ENCODE data around the gene DBI. TPM values are rescaled to one million over a fixed set of nuclear protein-coding genes. Genes with fewer than 3 reads are reported as not detected.
A peak's percentile ranks its signal among the peaks of the same experiment; 100 is the strongest.
"Not testable (repeated sequence)": the region's sequence is repeated elsewhere in the genome, so short reads cannot be mapped to it uniquely, and the experiment has no call there.

DBI gene
- polyA plus RNA-seq, 12 donors, result 234 to 476 (median 313) TPM; not detected in 1

DNA sequence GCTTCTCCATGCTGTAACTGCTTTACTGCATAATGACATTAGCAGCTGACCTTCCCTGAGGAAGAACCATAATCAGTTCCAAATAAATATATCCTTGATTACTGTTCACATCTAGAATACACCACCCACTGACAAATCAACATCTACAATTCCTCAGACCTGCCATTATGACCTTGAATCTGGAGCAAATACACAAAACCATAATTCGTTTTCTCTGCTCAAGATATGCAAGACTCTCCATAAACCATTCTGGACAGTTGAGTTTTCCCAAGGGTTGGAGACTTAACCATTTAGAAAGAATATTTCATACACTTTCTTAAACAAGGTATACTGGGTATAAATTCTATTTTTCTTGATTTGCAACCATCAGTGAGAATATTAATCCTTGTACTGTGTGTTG is 11.9 kb upstream of the DBI start:
- DNase-seq, result no peak

DNA sequence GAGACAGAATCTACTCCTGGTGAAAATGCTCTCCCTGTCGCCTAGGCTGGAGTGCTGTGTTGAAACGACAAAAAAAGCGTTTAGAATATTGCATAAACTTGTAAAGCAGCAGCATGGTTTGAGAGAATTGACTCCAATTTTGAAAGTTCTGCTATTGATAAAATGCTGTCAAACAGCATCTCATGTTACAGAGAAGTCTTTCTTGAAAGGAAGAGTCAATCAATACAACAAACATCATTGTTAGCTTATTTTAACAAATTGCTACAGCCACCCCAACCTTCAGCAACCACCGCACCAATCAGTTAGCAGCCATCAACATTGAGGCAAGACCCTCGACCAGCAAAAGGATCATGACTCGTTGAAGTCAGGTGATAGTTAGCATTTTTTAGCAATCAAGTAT is 7.0 kb upstream of the DBI start:
- DNase-seq, result no peak

DNA sequence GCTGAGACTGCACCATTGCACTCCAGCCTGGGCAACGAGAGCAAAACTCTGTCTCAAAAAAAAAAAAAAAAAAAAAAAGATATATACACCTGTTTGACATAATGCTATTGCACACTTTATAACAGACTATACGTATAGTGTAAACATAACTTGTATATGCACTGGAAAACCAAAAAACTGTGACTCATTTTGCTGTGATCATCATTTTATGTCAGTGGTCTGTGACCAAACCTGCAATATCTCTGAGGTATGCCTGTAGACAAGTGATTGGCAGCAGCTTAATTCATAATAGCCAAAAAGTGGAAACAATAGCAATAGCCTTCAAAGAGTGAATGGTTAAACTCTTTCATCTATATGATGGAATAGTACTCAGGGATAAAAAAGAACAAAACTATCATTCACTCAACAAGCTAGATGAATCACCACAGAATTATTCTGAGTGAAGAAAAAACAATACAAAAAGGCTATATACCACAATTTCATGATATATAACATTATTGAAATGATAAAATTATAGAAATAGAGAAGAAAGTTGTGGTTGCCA is 6.3 kb upstream of the DBI start:
- no peak for DNase-seq

DNA sequence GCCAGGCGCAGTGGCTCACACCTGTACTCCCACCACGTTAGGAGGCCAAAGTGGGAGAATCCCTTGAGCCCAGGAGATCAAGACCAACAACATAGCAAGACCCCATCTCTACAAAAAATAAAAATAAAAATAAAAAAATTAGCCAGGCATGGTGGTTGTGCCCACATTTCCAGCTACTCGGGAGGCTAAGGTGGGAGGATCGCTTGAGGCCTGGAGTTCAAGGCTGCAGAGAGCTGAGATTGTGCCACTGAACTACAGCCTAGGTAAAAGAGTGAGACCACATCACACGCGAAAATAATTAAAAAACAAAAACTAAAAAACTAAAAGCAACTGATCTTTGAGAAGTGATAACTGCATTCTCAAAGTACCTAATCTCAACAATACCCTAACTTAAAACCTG is 2.0 kb upstream of the DBI start:
- DNase-seq, result no peak

DNA sequence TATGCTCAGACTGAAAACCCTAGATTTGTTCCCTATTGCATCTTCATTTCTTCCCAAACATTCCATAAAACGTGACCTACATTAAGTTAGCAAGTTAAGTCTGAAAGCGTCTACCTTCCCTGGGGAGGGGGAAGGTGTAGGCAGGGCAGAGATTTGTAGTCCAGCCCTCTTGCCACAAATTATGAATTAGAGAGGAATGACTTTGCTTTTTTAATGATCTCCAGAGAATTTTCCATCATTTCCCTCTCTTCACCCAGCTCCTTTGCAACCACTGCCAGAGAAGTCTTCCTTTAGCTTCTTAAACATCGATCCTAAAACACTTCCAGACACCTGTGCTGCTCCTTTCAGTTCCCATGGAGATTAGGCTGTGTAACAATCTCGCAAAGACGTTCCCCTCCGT is 1.3 kb upstream of the DBI start:
- DNase-seq, result no peak

DNA sequence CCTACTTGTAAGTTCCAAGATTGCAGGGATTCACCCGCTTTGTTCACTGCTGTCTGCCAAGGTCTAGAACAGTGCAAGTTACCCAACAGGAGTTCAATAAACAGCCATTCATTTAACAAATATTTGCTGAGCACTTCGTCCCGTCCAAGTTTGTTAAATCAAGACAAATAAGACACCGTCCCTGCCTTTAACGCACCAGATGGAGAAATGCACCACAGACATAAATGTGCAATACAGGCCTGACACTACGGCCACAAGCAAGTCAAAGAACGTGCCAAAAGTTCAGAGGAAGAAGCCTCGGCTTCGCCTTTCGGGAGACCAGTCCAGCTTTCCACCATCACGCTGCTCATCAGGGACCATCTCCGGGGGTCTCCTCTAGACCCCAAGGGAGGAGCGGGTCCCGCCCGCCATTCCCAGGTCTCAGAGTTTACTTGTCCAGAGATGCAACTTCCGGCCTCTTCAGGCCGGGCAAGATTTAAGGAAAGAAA is 572 bp upstream of the DBI start:
- DNase-seq, result no peak

DNA sequence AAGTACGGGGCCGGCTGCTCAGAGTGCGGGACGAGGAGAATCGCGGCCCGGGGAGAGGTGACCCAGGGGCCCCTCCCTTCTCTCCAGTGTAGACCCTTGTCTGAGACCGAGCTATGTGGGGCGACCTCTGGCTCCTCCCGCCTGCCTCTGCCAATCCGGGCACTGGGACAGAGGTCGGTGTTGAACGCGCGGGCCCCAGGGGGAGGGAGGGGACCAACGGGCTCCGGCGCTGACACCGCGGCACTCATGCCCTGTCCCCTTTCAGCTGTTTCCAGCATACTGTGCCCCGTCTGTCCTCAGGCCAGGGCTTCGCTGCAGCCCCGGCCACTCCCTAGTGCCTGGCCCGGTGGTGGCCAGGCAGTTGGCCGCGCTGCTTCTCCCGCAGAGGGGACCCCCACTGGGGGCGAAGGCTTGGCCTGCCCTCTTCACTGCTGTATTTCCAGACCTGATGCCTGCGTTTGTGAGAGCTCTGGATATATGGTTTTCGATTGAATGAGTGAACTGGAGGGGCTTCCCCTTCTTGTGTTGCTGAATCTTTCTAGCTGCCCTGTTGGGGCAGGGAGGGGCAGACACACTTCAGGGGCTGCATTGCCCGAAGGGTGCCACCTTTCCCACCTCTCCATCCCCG is 809 bp downstream of the DBI start:
- DNase-seq, result no peak

DNA sequence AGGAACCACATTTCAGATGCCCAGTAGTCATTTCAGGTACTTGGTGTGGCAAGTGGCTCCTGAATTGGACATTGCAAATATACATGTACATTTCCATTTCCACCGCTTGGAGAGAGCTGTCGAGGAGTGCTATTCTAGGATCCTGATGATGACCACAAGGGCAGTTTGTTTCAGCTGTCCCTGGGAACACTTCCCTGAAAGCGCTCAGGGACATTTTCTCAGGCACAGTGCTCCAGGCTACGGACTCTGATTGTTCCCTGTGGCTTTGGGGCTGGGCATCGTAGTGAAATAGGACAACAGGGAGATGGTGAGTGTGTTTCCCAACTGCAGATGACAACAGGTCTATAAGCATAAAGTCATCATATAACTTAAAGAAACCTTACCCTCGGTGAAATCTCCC is 3.1 kb downstream of the DBI start:
- no peak for DNase-seq

DNA sequence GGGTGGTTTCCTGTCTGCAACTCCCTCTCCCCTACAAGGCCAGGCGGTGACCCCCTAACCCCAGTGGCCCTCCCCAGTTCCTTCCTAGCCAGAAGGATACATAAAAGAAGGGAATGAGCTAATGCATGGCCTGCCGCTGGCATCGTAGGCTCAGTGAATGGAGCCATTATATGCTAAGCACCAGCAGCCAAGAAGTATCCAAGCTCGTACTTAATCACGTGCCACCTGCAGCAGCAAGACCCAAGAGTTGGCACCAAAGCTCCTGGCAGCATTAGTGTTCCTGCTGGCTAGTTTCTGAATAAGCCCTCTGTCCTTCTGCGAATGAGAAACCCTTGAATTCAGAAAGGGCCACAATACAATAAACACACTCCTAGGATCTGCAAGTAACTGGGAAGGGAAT is 4.3 kb downstream of the DBI start:
- no peak for DNase-seq

DNA sequence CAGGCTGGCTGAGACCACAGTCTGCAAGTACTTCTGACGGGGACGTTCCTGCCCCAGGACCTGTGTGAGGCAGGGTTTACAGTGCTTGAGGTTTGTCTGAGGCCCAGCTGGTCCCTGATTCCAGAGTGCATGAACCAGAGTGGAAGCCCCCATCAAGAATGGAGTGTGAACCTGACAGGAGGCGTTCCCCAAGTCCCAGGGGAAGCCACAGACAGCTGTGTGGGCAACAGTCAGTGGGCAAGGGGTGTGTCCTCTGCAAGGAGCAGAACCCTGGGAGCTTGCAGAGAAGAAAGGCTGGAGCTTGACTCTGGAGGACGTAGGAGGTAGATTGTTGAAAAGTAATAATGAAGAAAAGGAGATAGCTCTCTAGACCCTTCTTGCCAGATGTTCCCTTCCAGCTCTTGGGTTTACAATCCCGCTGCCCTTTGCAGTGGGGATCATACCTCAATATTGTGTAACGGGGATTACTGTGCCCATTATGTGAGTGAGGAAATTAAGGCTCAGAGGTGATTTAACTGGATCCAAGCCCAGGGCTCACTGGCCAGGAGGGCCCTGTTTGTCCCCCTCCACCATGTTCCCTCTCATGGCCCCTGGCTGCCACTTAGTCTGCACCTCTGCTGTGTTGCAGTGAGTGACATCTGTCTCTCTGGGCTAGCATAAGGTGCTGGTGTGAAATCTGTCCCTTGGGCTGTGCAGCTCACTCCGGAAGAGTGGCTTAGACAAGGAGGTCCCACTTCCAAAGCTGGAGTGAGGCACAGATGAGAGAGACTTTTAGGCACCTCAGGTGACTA is 6.2 kb downstream of the DBI start:
- no peak for DNase-seq

DNA sequence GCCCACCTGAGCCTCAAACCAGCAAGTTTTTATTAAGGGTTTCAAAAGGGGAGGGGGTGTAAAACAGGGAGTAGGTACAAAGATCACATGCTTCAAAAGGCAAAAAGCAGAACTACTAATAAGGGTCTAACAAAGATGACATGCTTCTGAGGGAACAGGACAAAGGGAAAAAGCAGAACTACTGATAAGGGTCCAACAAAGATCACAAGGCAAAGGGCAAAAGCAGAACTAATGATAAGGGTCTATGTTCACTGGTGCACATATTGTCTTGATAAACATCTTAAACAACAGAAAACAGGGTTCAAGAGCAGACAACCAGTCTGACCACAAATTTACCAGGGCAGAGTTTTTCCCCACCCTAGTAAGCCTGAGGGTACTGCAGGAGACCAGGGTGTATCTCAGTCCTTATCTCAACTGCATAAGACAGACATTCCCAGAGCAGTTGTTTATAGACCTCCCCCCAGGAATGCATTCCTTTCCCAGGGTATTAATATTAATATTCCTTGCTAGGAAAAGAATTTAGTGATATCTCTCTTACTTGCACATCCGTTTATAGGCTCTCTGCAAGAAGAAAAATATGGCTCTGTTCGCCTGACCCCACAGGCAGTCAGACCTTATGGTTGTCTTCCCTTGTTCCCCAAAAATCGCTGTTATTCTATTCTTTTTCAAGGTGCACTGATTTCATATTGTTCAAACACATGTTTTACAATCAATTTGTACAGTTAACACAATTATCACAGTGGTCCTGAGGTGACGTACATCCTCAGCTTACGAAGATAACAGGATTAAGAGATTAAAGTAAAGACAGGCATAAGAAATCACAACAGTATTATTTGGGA is 7.3 kb downstream of the DBI start:
- not testable (repeated sequence) for DNase-seq

DNA sequence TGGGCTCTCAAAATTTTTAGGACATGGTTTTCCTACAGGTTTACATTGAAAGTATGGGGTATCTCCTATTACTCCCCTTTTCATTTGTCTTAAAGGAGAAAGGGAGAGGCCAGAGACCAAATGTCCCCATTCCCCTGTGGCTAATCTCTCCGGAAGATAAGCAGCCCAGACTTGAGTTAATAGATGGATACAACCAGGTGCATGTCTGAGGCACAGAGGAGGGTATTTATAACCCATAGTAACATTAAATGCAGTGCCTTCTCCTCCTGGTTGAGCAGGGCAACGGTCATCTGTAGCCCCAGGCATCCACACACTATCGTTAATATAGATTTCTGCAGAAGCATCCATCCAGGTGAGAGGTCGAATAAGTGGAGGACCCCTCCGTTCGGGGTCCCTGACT is 9.6 kb downstream of the DBI start:
- not testable (repeated sequence) for DNase-seq

DNA sequence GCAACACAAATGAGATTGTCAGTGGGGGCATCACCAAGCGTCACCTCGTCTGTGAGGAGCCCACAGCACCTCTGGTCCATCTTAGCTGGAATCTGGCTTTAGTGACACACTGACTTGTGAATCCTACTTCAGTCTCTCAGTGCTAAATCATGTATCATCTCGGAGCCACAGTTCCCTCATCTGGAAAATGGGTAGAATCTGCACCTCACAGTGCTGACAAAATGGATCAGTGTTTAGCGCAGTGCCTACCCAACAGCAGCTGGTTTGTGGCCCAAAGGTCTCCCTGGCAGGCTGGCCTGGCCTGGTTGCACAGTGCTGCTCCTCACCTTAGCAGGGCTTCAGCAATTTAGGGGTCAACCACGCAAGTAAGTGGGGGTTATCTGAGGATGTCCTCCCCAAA is 10.0 kb downstream of the DBI start:
- DNase-seq, result no peak

DNA sequence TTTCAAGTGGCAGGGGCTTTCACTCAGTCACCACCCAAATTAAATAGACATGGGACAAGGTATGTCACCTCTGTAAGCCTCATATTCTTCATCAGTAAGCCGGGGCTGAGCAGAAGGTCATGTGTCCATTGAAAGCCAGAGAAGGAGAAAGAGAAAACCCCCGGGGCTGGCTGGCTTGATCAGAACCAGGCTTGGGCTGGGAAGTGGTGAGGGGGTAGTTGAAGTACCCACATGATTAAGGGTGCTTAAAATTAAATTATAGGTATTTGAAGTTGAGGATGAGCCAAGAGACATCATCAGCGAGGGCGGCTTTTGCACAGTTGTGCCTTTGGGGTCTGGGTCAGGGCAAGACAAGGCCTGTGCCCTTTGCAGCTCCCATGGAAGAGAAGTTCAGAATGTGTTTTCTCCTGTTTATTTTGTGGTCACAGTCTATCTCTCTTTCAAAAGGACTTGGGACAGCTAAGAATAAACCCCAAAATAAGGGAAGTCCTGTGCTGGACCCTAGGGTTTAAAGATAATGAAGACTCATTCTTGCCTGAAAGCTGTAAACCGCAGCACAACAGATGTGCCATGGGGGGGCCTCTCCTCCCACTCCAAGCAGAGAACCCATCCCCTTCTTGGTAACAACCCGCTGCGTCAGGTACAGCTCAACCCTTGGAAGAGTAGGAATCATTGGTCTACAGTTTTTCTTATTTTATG is 10.7 kb downstream of the DBI start:
- no peak for DNase-seq

DNA sequence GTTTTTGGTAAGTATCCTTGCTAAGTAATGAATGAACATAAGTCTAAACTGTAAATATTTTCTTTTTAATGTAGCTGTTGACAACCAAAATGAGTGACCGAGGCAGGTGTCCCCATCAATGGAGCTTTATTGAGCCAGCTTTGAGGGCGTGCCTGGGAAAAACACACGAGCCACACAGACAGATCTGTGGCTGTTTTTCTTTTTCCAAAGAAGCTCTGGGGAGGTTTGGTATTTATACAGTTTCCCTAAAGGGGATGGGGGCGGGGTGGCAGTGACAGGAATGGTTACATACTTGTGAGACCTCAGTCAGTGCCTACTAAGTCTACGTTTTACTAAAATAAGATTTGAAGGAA is 11.2 kb downstream of the DBI start:
- no peak for DNase-seq

DNA sequence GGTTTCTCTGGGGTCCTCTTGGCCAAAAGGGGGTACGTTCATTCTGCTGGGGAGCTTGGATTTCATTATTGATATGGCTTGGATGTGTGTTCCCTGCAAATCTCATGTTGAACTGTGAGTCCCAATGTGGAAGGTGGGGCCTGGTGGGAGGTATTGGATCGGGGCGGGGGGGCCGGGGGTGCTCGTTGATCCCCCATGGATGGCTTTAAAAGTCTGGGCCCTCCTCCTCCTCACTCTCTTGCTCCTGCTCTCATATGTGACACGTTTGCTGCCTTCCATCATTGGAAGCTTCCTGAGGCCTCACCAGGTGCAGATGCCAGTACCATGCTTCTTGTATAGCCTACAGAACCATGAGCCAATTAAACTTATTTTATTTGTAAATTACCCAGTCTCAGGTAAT is 11.8 kb downstream of the DBI start:
- no peak for DNase-seq

DNA sequence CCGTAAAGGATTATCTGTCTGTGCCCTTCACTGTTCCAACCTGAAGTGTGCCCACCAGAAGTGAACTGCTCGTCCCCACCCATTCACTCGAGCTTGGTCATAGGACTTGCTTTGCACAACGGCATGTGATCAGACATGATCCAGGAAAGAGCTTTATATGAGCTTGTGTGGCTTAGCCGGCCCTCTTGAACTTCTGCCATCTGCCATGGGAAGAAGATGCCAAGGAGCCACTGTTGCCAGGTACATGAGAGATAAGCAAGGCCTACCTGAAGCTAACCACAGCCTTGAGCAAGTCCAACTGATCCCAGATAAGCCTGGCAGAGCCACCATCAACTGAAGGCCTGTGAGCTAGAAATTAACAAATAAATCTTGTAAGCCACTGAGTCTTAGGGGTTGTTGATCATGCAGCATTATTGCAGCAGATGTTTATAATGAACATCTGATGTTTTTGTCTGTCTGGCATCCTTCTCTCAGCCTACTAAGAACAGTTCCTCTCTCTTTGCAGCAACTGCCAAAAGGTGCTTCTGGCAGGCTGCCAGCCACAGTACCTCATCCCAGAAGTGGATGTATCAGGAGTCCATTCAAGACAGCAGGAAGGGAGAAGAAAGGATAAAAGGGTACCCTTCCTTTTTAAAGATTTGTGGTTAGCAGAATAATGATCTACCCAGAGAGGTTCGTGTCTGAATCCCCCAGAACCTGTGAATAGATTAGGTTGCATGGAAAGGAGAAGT is 16.8 kb downstream of the DBI start:
- no peak for DNase-seq

DNA sequence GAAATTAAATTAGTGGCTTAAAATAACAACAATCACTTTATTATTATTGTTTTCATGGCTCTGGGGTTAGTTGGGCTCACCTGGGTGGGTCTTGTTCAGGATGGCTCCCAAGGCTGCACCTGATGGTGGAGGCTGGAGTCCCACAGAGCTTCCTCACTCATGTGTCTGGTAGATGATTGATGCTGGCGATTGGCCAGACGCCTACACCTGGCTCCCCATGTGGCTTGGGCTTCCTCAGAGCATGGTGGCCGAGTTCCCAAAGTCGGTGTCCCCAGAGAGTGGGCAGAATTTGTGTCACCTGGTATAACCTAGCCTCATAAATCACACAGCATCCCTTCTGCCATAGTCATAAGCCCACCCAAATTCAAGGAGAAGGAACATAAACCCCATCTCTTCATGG is 18.2 kb downstream of the DBI start:
- DNase-seq, result no peak

DNA sequence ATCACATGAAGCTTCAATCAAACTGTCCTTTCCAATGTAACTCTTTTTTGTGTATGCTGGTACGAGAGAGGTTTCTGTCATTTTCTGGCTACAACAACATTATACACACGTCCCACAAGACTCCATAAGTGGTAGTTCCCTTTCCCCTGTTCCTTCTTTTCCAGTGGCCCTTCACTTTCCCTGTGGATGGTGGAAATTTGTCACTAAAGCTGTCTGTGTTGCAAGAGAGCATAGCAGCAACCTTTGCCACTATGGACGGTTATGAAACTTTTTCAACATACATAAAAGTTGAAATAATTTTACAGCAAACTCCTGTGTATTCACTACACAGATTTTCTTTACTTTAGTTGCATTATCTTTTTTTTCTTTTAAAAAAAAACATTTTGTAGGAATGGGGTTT is 18.7 kb downstream of the DBI start:
- no peak for DNase-seq

DNA sequence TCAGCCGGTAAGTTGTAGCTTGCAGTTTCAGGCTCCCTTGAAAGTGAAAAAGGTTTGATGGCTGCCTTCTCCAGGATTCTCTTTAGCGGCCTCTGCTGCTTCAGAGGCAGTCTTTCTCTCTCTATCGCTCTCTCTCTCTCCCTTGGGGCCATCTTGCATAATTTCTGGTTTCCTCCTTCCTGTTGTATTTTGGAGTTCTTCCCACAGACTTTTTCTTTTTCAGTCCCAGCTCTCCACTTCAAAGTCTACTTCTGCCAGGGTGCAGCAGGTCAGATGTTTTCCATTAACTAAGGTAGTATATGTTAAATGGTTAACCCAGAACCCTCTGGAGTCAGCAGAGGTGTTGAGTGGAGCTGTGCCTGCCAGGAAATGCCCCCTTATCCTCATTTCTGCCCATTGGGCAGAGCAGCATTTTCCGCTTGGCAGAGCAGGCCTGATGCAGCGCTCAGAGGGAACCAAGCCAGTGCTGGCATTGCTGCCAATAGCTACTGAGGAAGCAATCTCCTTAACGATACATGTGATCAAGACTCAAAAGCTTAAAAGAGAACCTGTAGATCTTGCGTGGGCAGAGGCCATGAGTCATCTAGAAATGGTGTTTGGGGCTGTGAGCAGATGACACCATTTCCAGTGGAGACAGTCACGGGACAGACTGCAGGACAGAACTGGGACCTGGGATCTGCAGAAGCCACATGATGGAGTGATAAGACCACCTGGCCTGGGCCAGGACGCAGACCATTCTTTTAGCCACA is 20.8 kb downstream of the DBI start:
- peak; percentile 63 for DNase-seq
